ENCODE results near the gene HOXB4. TPM values are rescaled to one million over a fixed set of nuclear protein-coding genes. Genes with fewer than 3 reads are reported as not detected.

The HOXB4 gene
- total RNA-seq, 1 experiment from 2014 or later = 2.0 TPM

DNA sequence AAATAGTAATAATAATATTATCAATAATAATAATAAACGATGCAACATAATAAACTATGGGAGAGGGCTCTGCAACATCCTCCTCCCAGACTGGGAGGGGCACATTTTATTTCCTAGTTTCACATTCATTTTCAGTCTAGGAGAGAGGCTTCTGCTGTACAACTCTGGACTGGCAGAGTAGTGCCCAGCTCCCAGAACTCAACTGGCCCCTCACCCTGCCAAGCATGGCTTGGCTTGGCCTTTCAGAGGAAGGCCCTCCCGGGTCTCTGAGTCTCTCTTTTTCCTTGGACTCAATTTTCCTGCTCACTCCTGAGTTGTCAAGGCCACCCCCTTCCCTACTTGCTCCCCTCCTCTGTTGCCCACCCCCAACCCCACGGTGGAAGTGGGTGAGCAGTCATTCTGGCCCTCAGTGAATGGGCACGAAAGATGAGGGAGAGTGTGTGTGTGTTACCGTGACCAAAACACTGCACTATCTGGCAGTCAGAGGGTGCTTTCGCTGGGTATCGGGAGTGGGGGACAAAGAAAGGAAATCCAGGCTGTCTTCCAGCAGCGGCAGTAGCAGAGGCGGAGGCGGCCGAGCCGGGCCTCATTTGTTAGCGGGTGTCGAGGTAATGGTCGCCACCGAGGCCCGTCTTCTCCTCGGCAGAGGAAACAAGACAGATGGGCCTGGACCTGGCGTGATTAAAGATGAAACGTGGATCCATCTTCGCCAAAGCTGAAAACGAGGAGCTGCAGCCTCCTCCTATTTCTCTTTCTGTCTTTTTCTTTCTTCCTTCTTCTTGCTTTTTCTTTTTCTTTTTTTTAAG, 2.3 kb downstream of the HOXB4 start:
- Histone ChIP-seq H3K9me2 (ENCODE audit: insufficient read depth) (no peaks in the 10 kb centered on the region), H3K36me3 (ENCODE audit: low read depth) (no peaks in the 10 kb centered on the region), H3K27ac (no peak overlapping the region), H3K9me3 (ENCODE audit: insufficient read depth, low read depth) (no peaks in the 10 kb centered on the region), H3K4me2 (no peak overlapping the region), H3K4me3 (no peak overlapping the region), H3K4me1 (replicated peaks; ENCODE audit: insufficient read depth) (no peaks in the 10 kb centered on the region), H3K27me3 (ENCODE audit: insufficient read depth, low read depth) (no peaks in the 10 kb centered on the region), H2AFZ (no peak overlapping the region), H4K20me1 (ENCODE audit: insufficient read depth) (no peaks in the 10 kb centered on the region), H3F3A (ENCODE audit: insufficient read depth, low read depth) (no peaks in the 10 kb centered on the region), H3K79me2 (ENCODE audit: low read depth) (no peaks in the 10 kb centered on the region)
- intact Hi-C loops (cut with micrococcal nuclease; ENCODE audit: unreplicated experiment) = no loop called here
- DNase-seq = no peak
- ChIA-PET CTCF (no interaction called here), POLR2A (ENCODE audit: unreplicated experiment) (no interaction called here)
- BruUV-seq (replicated peaks) = no TSS peak
- TF ChIP-seq, protein P1, sequence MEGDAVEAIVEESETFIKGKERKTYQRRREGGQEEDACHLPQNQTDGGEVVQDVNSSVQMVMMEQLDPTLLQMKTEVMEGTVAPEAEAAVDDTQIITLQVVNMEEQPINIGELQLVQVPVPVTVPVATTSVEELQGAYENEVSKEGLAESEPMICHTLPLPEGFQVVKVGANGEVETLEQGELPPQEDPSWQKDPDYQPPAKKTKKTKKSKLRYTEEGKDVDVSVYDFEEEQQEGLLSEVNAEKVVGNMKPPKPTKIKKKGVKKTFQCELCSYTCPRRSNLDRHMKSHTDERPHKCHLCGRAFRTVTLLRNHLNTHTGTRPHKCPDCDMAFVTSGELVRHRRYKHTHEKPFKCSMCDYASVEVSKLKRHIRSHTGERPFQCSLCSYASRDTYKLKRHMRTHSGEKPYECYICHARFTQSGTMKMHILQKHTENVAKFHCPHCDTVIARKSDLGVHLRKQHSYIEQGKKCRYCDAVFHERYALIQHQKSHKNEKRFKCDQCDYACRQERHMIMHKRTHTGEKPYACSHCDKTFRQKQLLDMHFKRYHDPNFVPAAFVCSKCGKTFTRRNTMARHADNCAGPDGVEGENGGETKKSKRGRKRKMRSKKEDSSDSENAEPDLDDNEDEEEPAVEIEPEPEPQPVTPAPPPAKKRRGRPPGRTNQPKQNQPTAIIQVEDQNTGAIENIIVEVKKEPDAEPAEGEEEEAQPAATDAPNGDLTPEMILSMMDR (conservative IDR thresholded peaks at IDR 0.05) = no peak
- TF ChIP-seq EZH2 (IDR thresholded peaks at IDR 0.05; ENCODE audit: low read depth) = no peak

DNA sequence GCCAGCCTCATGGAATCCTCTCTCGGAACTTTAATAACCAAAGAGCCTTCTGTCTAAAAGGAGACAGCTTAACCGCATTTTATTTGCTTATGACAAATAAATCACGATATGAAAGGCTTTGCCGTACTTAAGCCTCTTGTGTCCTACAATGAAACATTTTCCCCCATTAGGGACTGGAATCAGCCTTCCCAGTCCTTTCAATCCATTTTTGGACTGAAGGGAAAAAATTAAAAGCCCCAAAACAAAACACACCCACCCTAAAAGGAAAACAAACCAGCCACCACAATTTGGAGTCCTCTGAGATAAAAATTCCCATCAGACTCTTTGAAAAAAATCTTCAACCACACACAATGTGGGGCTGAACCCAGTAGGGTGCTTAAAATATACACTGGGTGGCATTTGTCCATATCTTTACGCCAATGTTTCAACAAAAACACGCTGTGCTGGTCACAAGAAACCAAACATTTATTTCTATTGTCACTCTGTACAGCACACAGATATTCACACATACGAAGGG, 3.0 kb downstream of the HOXB4 start:
- Histone ChIP-seq H3K9me2 (ENCODE audit: insufficient read depth) (no peaks in the 10 kb centered on the region), H3K9me3 (ENCODE audit: insufficient read depth, low read depth) (no peaks in the 10 kb centered on the region), H3K27me3 (ENCODE audit: insufficient read depth, low read depth) (no peaks in the 10 kb centered on the region), H3K36me3 (ENCODE audit: low read depth) (no peaks in the 10 kb centered on the region), H3K4me2 (no peak overlapping the region), H3F3A (ENCODE audit: insufficient read depth, low read depth) (no peaks in the 10 kb centered on the region), H3K79me2 (ENCODE audit: low read depth) (no peaks in the 10 kb centered on the region), H3K4me3 (no peak overlapping the region), H4K20me1 (ENCODE audit: insufficient read depth) (no peaks in the 10 kb centered on the region), H3K27ac (no peak overlapping the region), H3K4me1 (replicated peaks; ENCODE audit: insufficient read depth) (no peaks in the 10 kb centered on the region), H2AFZ (no peak overlapping the region)
- DNase-seq = no peak
- TF ChIP-seq EZH2 (IDR thresholded peaks at IDR 0.05; ENCODE audit: low read depth) = no peak
- TF ChIP-seq, protein P1 (conservative IDR thresholded peaks at IDR 0.05) = no peak
- intact Hi-C loops (cut with micrococcal nuclease; ENCODE audit: unreplicated experiment) = no loop called here
- ChIA-PET POLR2A (ENCODE audit: unreplicated experiment) (no interaction called here), CTCF (no interaction called here)
- no TSS peak for BruUV-seq (replicated peaks)

DNA sequence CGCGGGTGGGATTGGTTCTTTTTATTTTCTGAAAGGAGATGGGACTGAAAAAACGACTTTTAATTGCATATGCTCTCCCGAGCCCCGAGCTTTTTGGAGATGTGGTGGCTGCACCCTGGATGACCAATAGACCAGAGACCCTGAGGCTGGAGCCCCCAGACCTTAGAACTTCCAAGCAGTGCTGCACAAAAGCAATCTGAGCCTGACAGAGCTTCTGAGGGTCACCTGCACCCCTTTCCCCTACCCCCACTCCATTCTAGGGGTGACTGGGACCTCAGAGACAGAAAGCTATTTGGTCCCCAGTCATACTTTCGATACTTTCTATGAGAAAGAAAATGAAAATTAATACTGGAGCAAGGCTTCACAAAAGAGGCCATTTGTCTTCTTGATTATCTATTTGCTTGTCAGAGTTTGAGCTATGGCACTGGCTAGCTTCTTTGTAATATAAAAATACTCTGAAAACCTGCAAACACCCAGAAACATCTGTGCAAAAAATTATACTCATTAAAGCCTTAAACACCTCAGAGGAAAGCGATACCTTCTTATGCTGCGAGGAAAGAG, 3.6 kb downstream of the HOXB4 start:
- no peaks in the 10 kb centered on the region for H3K36me3 ChIP-seq (ENCODE audit: low read depth)
- no peaks in the 10 kb centered on the region for H3K4me1 ChIP-seq (replicated peaks; ENCODE audit: insufficient read depth)
- H3K79me2 ChIP-seq (ENCODE audit: low read depth) = no peaks in the 10 kb centered on the region
- no peak overlapping the region for H3K27ac ChIP-seq
- H3K9me3 ChIP-seq (ENCODE audit: insufficient read depth, low read depth) = no peaks in the 10 kb centered on the region
- H2AFZ ChIP-seq = no peak overlapping the region
- intact Hi-C loops (cut with micrococcal nuclease; ENCODE audit: unreplicated experiment) = no loop called here
- H4K20me1 ChIP-seq (ENCODE audit: insufficient read depth) = no peaks in the 10 kb centered on the region
- DNase-seq = no peak
- no peak overlapping the region for H3K4me3 ChIP-seq
- CTCF ChIA-PET = no interaction called here
- POLR2A ChIA-PET (ENCODE audit: unreplicated experiment) = no interaction called here
- H3F3A ChIP-seq (ENCODE audit: insufficient read depth, low read depth) = no peaks in the 10 kb centered on the region
- H3K9me2 ChIP-seq (ENCODE audit: insufficient read depth) = no peaks in the 10 kb centered on the region
- H3K4me2 ChIP-seq = no peak overlapping the region
- no peaks in the 10 kb centered on the region for H3K27me3 ChIP-seq (ENCODE audit: insufficient read depth, low read depth)
- no TSS peak for BruUV-seq (replicated peaks)
- TF ChIP-seq, protein P1 (conservative IDR thresholded peaks at IDR 0.05) = no peak
- TF ChIP-seq EZH2 (IDR thresholded peaks at IDR 0.05; ENCODE audit: low read depth) = no peak

Measured in PC-9 (cell line).